Gastroesophageal sphincter (tissue), 3 donors: ENCODE data around the gene TPST1.

Experiments
- POLR2A ChIP-seq, 2 donors: fragments of 450-650 bp; IDR thresholded peaks; one replicate each; pipeline ENCODE4 v1.6.1; 2017; ENCODE audit warnings: antibody characterized with exemption in 2 of 2, mild to moderate bottlenecking in 2 of 2, moderate library complexity in 1 of 2
- TF ChIP-seq, protein P1 (sequence below), 4 experiments: fragments of 200-600 bp in 2 of 4; fragments of 450-650 bp in 2 of 4; sonication (generic) in 1 of 4; IDR thresholded peaks; one replicate each; pipeline ENCODE4 v1.5.1; 2017 to 2019; ENCODE audit warnings: antibody characterized with exemption in 4 of 4, mild to moderate bottlenecking in 2 of 4, moderate library complexity in 2 of 4

DNA sequence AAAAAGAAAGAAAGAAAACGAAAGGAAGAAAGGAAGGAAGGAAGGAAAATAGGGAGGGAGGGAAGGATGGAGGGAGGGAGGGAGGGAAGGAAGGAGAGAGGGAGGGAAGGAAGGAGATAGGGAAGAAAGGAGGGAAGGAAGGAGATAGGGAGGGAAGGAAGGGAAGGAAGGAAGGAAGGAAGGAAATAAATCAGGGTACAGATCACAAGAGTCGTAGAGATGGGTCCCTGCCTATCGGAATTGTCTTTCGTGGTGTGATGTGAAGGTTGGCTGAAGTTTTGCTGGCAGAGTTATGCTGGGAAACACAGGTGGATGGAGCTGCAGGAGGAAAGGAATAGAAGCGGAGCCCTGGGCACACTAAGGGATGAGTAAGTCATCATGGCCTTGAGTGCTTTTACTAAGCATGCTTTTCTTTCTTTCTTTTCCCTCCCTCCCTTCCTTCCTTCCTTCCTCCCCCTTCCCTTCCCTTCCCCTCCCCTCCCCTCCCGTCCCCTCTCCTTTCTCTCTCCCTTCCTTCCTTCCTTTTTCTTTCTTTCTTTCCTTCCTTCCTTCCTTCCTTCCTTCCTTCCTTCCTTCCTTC lies 11.9 kb upstream of the TPST1 start:
- TF ChIP-seq, protein P1, sequence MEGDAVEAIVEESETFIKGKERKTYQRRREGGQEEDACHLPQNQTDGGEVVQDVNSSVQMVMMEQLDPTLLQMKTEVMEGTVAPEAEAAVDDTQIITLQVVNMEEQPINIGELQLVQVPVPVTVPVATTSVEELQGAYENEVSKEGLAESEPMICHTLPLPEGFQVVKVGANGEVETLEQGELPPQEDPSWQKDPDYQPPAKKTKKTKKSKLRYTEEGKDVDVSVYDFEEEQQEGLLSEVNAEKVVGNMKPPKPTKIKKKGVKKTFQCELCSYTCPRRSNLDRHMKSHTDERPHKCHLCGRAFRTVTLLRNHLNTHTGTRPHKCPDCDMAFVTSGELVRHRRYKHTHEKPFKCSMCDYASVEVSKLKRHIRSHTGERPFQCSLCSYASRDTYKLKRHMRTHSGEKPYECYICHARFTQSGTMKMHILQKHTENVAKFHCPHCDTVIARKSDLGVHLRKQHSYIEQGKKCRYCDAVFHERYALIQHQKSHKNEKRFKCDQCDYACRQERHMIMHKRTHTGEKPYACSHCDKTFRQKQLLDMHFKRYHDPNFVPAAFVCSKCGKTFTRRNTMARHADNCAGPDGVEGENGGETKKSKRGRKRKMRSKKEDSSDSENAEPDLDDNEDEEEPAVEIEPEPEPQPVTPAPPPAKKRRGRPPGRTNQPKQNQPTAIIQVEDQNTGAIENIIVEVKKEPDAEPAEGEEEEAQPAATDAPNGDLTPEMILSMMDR (IDR thresholded peaks at IDR 0.05), result no peak
- no peak for TF ChIP-seq POLR2A (IDR thresholded peaks at IDR 0.05)
